Eye (tissue), 1 donor: ENCODE results near the gene TUBGCP5.

Experiments used
- DNase-seq: peaks from one replicate; pipeline ENCODE4 v3.0.0-alpha.2; 2015

TUBGCP5 gene

DNA sequence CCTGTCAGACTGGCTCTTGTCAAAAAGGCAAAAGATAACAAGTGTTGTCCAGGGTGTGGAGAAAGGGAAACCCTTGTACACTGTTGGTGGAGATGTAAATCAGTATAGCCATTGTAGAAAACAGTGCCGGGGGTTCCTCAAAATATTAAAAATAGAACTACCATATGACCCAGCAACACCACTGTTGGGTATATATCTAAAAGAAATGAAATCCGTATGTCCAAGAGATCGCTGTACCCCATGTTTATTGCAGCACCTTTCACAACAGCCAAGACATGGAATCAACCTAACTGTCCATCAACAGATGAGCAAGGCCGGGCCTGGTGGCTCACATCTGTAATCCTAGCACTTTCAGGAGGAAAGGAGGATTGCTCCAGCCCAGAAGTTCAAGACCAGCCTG is 65.4 kb downstream of the TUBGCP5 start:
- DNase-seq: no peak

DNA sequence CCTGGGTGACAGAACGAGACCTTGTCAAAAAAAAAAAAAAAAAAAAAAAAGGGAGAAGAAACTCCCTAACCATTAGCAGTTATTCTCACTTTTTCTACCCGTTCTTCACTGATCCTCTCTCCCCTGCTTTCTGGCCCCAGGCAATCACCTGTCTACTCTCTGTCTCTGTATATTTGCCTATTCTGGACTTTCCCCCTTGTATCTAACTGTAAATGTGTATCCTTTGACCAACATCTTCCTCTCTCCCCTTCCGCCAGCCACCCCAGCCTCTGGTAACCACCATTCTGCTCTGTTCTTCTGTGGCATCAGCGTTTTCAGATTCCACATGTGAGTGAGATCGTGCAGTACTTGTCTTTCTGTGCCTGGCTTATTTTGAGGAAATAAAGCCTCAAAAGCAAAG is 66.1 kb downstream of the TUBGCP5 start:
- DNase-seq: no peak

DNA sequence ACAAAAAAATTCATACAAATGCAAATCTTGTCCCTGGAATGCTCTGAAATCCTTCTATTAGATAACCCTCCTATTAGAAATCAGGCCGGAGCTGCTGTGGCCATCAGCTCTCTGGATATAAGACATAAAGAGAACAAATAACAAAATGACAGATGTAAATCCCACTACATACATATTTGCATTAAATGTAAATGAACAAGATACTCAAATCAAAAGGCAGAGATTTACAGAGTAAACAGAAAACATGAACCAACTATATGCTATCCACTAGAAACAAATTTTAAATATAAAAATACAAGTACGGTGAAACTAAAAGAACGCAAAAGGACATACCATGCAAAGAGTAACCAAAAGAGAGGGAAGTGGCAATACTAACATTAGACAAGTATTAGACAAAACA is 69.9 kb downstream of the TUBGCP5 start:
- DNase-seq: no peak

DNA sequence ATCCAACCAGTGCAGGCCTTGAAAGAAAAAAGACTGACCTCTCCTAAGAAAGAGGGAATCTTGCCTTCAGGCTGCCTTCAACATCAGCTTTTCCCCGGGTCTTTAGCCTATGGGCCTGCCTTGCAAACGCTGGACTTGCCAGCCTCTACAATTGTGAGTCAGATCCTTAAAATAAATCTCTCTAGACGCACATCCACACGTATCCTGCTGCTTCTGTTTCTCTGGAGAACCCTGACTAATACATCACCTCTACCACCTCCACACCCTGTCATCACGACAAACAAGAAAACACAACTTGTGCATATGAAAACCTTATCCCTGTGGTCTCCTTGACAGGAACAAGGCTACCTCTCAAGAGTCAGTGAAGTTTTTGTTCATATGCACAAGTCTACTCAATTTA is 71.0 kb downstream of the TUBGCP5 start:
- DNase-seq: no peak

- DNase-seq: no peak
These were observed 72.1 kb downstream of the TUBGCP5 start for GRCh38 chr15:22967084-22967770.

GRCh38 chr15:22966321-22967083 is 72.9 kb downstream of the TUBGCP5 start:
- DNase-seq: no peak

- no peak for DNase-seq
These were observed 75.7 kb downstream of the TUBGCP5 start for GRCh38 chr15:22963641-22964040.

- no peak for DNase-seq
These were observed 76.8 kb downstream of the TUBGCP5 start for GRCh38 chr15:22962611-22963010.

DNA sequence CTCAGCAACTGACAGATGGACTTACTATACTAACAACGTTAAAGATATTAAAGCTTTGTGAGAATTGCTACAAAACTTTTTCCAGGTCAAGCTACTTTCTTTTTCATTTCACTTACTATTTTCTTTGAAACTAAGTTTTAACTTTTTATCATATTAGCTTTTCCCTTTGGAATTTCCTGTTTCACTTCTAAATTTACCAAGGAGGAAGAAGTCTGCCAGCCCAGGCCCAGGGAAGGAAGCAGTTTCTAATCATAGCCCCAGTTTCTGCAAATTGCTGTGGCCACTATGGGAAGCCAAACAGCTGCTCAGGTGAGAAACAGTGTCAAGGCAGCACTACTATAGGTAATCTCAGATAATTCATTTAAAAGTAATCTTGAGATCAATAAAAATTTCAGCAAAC is 77.6 kb downstream of the TUBGCP5 start:
- DNase-seq: no peak

DNA sequence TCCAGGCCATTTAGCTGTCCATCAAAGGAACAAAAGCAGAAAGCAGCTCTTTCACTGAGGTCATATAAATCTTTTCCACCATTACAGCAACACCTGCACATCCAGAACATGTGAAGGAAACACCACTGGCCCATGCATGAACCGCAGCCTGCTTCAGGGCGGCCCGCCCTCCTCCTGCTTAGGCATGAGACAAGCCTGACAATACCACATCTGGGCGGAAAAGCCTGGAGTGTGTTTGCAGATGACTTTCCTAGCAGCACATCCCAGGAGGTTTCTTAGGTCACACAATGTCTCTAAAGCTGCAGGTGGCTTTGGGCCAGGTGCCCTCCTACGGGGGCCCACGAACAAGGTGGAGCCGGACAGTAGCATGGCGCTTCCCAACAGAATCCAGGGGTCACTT is 78.8 kb downstream of the TUBGCP5 start:
- DNase-seq: no peak

GRCh38 chr15:22960126-22960525 is 79.2 kb downstream of the TUBGCP5 start:
- DNase-seq: no peak

- no peak for DNase-seq
These were observed 79.9 kb downstream of the TUBGCP5 start for GRCh38 chr15:22959321-22960101.

DNA sequence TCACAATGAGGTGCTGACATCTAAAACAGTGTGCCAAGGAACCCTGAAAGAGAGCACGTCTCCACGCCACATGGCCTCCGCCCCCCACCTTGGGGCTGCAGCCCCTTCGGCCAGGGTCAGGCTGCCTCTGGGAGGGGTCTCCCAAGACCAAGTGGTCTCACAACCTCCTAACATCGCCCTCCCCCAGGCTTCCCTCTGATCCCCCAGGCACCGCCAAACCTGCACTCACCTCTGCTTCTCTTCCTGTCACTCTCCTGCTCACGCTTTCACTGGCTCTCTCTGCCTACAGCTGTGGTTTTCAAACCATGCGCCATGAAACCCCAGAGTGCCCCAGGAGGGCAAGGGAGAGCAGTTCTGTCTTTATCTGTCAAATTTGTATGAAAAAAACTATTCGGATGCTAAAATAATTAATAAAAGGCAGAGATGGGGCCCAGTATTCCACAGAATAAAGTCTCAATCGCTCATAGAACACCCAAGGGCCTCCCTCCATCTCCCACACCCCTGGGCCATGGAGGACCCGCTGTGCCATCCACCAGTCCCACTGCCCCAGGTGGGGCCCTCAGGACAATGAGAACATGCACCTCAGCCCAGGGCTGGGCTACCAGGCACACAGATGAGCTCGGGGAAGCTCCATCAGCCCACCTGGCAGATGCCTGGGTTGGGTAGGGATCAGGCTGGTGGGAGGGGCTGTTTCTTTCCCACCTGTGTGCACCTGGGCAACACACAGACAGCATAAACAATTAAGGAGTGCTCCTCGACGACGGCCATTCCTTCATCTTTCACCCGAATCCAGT is 80.7 kb downstream of the TUBGCP5 start:
- DNase-seq: no peak

- no peak for DNase-seq
These were observed 82.5 kb downstream of the TUBGCP5 start for GRCh38 chr15:22956978-22957260.

- DNase-seq: peak; percentile 63
These were observed 83.0 kb downstream of the TUBGCP5 start for GRCh38 chr15:22956257-22956977.

- DNase-seq: no peak
These were observed 83.7 kb downstream of the TUBGCP5 start for GRCh38 chr15:22955544-22956119.

- no peak for DNase-seq
These were observed 84.4 kb downstream of the TUBGCP5 start for GRCh38 chr15:22954798-22955543.

- DNase-seq: no peak
These were observed 85.0 kb downstream of the TUBGCP5 start for GRCh38 chr15:22954326-22954725.

- DNase-seq: peak; percentile 50
These were observed 86.4 kb downstream of the TUBGCP5 start for GRCh38 chr15:22952796-22953579.
